Omental fat pad (tissue), 4 donors: ENCODE results near the gene MAPKAP1. TPM values are rescaled to one million over a fixed set of nuclear protein-coding genes. Genes with fewer than 3 reads are reported as not detected.
A peak's percentile ranks its signal among the peaks of the same experiment; 100 is the strongest.

Source experiments
- ATAC-seq: fragments of 150-250 bp; one replicate; pipeline ENCODE4 v1.9.1; 2016; ENCODE audit warnings: mild to moderate bottlenecking, moderate library complexity; ENCODE audit not compliant: low FRiP score
- DNase-seq: peaks from one replicate; pipeline ENCODE4 v3.0.0-alpha.2; 2019; ENCODE audit warnings: low spot score
- total RNA-seq, 4 donors: library from RNA; depleted of rRNA; stranded (reverse); fragments of >200 nt; gene quantifications; one replicate each; pipeline ENCODE4 v1.1.0, GENCODE V29; 2016
- TF ChIP-seq, protein P1 (sequence below), 3 donors: fragments of 450-650 bp; IDR thresholded peaks; one replicate each; pipeline ENCODE4 v1.5.1; 2016 to 2017; ENCODE audit warnings: antibody characterized with exemption in 3 of 3, mild to moderate bottlenecking in 3 of 3, moderate library complexity in 2 of 3

MAPKAP1 gene
- total RNA-seq, 4 donors from 2014 or later: 60.0 to 78.0 (median 72.9) TPM

DNA sequence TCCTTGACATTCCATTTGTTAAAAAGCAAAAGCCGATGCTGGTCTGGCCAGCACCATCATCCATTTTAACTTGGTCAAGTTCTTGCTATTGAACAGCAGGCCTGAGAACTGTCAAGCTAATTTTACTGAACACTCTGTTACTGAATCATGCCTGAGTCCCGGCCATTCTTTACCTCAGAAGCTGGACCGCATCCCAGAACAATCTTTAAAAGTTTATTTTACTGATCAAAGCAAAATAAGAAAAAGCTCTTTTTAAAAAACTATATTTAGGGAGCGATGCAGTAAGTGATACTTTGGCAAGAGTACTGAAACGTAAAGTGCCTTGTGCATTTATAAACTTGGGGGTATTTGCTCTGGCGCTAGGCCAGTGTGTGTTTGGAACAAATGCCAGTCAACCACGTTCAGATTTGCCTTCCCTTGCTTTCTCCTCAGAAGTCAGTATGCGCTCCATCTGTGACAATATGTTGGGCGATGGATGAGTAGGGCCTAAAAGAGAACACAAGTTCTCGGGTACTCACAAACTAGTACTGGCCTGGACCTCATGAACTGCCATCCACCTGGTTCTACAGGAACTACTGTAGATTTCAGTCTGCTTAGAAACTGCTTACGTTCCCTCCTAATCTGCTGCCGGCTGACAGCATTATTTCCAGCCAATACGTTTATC, 161.9 kb downstream of the MAPKAP1 start:
- peak; percentile 38 for ATAC-seq
- TF ChIP-seq, protein P1, sequence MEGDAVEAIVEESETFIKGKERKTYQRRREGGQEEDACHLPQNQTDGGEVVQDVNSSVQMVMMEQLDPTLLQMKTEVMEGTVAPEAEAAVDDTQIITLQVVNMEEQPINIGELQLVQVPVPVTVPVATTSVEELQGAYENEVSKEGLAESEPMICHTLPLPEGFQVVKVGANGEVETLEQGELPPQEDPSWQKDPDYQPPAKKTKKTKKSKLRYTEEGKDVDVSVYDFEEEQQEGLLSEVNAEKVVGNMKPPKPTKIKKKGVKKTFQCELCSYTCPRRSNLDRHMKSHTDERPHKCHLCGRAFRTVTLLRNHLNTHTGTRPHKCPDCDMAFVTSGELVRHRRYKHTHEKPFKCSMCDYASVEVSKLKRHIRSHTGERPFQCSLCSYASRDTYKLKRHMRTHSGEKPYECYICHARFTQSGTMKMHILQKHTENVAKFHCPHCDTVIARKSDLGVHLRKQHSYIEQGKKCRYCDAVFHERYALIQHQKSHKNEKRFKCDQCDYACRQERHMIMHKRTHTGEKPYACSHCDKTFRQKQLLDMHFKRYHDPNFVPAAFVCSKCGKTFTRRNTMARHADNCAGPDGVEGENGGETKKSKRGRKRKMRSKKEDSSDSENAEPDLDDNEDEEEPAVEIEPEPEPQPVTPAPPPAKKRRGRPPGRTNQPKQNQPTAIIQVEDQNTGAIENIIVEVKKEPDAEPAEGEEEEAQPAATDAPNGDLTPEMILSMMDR (IDR thresholded peaks at IDR 0.05): no peak

DNA sequence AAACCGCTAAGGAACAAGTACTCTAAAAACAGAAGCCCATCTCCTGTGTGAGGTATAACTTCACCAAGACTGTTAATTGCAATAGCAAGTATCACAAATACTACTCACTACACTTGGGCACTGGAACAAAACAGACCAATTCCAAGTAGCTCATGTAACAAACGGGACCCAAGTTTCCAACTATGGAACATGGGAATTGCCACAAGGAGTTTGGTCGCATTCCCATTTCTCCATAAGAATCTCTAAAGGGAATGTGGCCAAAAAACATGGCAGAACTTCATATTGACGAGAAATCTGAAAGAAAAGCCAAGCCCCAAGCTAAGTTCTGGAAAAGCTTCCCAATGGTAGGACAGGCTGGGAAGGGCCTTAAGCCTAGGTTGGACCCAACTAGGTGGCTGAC, 162.5 kb downstream of the MAPKAP1 start:
- ATAC-seq: no peak

More for the DNA sequence above, 161.9 kb downstream of the MAPKAP1 start:
- no peak for DNase-seq

DNA sequence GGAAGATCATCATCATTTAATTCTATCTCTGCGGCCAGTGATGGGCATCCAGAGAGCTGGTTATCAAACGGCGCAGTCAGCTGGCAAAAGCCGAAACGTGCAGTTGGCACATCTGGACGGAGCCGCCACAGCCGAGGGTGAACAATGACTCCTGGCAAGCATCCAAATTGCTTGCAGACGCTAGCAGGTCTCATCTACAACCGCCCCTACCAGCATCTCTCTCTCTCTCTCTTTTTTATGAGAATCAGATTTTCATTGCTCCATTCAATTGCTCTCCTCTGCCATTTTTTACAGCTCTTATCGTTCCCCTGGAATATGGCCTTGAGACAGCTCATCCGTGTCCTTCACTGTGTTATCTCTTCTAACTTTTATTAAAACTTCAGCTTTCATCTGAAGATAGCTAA, 165.2 kb downstream of the MAPKAP1 start:
- TF ChIP-seq, protein P1 (IDR thresholded peaks at IDR 0.05): no peak
- no peak for DNase-seq
- ATAC-seq: no peak

More for the DNA sequence above, 162.5 kb downstream of the MAPKAP1 start:
- TF ChIP-seq, protein P1 (IDR thresholded peaks at IDR 0.05): no peak
- DNase-seq: no peak

DNA sequence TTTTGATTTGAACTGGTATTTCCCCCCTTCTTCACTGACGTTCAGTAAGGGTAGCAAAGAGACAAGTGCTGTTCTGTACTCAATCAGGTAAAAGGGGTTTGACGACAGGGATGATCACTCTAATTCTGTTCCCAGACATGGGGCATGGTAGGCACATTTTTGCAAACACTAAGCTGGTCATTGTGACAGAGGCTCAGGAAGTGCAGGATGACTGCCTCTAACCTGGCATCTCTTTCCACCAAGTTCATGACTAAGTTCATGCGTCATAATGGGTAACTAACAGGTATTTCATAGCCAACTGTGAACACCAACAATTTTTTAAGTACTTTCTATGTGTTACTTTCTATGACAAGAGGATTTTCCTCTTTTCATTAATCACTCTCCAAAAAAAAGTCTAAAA, 166.5 kb downstream of the MAPKAP1 start:
- DNase-seq (no peak), ATAC-seq (no peak)
- TF ChIP-seq, protein P1 (IDR thresholded peaks at IDR 0.05): no peak

DNA sequence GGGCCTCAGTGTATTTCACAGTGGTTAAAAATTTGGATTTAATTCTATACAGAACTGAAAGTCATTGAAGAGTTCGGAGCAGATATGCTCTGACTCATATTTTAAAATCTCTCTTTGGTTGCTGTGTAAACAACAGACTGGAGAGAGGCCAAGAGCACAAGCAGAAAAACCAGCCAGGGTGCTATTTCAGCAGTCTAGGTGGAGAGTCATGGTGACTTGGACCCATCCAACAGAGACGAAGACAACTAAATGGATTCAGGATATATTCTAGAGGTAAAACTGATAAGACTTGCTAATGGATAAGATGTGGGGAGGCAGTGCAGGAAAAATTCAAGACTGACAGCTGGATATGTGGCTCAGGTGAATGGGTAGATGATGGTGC, 168.9 kb downstream of the MAPKAP1 start:
- ATAC-seq: peak; percentile 89
- DNase-seq: no peak
- TF ChIP-seq, protein P1 (IDR thresholded peaks at IDR 0.05): no peak

DNA sequence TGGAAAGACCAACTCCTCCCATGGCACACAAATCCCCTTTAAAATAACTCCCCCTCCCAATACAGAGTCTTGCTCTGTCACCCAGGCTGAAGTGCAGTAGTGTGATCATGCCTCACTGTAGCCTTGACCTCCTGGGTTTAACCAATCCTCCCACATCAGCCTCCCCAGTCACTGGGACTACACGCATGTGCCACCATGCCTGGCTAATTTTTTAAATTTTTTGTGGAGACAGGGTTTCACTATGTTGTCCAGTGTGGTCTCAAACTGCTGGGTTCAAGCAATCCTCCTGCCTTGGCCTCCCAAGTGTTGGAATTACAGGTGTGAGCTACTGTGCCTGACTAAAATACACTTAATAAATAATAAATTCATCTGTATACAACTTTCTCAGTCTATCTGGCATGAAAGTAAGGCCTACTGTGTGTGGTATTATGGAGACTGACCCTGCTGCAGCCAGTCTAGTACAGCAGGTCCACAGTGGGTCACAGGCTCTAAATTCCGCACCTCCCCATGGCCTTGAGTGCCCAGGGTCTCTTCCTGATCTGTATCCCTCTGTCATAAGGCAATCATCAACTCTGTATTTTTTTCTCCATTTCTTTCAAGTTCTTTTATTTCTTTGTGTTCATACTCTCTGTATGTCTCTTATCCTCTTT, 169.4 kb downstream of the MAPKAP1 start:
- ATAC-seq: peak; percentile 42
- no peak for DNase-seq
- TF ChIP-seq, protein P1 (IDR thresholded peaks at IDR 0.05): no peak

DNA sequence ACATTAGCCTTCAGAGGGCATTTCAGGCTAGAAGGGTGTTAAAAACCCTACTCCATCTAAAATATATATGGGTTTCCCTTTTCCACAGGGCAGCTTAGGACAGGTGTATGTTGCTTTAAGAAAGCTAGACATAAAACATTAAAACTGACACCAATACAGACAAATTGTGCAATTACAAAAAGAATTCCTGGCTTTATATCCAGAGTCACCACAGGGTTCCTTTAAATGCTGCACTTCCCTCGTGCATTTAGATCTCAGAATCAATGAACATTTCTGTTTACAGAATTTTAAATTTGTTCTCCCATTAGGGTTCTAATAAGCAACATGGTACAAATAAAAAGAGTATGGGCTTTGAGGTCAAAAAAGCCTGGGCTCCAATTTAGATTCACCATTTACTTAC, 170.2 kb downstream of the MAPKAP1 start:
- ATAC-seq (no peak), DNase-seq (no peak)
- TF ChIP-seq, protein P1 (IDR thresholded peaks at IDR 0.05): no peak
